Activated CD4-positive, CD25-positive, alpha-beta regulatory T cell treated with anti-CD3 and anti-CD28 coated beads, Interleukin-2, amount 50 U/mL, for 24 hours (primary cell): ENCODE measurements around the gene RPL36AL.
"Not testable (repeated sequence)": the region's sequence is repeated elsewhere in the genome, so short reads cannot be mapped to it uniquely, and the experiment has no call there.

Experiments
- ATAC-seq, 2 donors: fragments of 150-1000 bp; cut with Tn5 transposase; one replicate each; pipeline ENCODE4 v1.10.0; 2021; ENCODE audit warnings: mild to moderate bottlenecking in 1 of 2, moderate library complexity in 1 of 2

The RPL36AL gene

DNA sequence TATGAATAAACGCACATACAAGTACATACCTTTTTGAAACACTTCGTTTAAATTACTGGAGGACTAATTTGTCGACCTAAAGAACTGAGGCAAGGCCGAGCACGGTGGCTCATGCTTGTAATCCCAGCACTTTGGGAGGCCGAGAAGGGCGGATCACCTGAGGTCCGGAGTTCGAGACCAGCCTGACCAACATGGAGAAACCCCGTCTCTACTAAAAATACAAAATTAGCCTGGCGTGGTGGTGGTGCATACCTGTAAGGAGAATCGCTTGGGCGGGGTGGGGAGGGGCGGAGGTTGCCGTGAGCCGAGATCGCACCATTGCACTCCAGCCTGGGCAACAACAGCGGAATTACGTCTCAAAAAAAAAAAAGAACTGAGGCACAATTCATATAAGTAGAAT, 1.2 kb downstream of the RPL36AL start:
- ATAC-seq, result not testable (repeated sequence)

DNA sequence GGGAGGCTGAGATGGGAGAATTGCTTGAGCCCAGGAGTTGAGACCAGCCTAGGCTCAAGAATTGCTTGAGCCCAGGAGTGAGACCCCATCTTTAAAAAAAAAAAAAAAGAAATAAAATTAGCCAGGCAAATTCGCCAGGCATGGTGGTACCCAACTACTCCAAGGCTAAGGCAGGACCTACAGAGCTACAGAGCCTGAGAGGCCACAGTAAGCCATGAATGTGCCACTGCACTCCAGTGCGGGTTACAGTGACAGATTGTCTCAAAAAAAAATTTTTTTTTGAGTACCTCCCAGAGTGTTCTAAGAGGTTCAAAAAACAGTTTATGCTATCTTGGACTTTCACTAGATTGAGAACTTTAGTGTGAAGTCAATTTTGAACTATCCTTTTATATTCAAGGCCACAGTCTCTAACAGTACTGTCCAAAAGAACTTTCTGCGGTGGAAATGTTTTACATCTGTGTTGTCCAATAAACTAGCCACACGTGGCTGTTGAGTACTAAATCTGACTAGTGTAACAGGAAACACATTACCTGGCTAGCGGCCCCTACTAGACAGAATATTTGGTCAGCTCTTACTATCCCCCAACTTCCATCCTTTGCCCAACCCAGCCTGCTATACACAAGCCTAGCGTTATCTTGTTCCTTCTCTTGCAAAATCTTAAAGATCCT, 2.4 kb downstream of the RPL36AL start:
- ATAC-seq, result no peak

DNA sequence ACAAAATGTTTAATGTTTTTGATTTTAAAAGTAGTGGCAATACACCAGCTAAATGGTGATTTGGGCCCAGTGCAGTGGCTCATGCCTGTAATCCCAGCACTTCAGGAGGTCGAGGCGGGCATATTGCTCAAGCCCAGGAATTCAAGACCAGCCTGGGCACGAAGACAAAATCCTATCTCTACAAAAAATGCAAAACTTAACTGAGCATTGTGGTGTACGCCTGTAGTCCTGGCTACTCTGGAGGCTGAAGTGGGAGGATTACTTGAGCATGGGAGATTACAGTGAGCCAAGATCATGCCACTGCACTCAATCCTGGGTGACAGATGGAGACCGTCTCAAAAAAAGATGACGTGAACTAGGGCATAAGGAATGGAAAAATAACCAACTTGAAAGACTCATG, 4.7 kb downstream of the RPL36AL start:
- ATAC-seq, result no peak

DNA sequence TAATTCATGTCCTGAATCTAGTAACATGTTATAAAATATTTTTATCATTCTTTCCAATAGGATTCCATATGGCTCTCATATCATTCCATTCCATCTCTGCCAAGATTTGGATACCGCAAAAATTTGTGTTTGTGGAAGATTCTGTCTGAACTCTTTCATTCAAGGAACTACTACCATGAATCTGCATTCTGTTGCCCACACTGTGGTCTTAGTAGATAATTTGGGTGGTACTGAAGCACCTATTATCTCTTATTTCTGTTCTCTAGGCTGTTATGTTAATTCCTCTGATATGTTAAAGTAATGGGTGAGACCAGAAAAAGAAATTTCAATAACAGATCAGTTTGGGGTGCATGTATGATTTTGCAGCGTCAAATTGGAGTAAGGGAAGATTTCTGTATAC, 6.2 kb downstream of the RPL36AL start:
- no peak for ATAC-seq

DNA sequence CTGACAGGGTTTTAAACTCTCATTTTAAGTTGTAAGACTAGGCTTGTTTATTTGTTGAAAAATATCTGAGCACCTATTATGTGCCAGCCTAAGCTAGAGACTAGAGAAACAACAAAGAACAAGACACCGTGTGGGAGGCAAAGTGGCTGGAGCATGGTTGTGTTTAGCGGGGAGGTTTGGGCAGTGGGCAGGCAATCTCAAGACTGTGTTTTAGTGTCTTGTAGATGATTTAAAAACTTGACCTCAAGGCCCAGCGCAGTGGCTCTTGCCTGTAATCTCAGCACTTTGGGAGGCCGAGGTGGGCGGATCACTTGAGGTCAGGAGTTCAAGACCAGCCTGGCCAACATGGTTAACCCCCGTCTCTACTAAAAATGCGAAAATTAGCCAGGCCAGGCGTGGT, 7.8 kb downstream of the RPL36AL start:
- no peak for ATAC-seq

DNA sequence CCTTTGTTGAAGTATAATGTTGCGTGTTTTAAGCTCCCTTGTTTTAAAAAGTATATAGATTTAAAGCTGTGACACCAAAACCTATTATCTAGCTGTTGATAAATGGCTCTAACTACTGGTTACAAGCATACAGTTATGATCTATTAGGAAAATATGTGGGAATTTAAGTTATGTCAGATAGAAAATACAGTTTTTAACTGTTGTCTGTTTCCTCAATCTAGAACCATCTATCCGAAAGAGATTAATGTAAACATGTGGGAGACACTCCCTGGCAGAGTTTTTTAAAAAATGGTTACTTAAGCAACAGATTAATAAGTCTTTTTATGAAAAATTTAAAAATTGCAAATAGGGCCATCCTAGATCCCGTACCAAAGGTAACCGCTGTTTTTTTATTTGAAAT, 8.2 kb downstream of the RPL36AL start:
- no peak for ATAC-seq

DNA sequence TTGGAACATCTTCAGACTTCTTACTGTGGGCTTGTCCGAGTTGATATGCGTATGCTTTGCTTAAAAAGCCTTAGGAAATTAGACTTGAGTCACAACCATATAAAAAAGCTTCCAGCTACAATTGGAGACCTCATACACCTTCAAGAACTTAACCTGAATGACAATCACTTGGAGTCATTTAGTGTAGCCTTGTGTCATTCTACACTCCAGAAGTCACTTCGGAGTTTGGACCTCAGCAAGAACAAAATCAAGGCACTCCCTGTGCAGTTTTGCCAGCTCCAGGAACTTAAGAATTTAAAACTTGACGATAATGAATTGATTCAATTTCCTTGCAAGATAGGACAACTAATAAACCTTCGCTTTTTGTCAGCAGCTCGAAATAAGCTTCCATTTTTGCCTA, 12.8 kb downstream of the RPL36AL start:
- ATAC-seq, result no peak

DNA sequence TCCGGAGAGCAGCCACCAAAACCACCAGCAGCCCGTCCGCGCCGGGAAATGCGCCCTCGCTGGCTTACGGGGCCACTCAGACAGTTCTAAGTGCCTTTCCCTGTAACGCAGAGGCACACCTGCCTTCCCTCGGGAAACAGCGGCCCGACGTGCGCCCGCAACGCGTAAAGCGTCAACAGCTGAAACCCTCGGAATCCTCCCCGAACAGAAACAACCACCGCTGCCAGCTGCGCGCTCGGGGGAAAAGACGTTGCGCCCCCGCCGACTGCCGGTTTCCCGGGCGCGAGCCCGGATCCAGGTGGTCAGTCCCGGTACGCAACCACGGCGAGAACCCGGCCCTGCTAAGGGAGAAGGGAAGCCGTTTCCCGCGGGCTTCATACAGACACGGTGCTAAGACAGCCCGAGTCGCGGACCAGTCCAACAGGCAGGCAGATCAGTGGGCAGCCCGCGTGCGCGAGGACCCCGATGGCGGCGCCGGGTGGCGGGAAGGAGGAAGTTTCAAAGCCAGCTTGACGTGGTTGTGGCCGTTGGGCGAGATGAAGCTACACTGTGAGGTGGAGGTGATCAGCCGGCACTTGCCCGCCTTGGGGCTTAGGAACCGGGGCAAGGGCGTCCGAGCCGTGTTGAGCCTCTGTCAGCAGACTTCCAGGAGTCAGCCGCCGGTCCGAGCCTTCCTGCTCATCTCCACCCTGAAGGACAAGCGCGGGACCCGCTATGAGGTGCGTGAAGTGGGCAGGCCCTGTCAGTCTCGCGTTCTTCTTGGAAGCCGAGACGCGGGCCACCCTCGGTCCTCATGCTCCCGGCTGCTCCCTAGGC, 21.7 kb downstream of the RPL36AL start, which contains the start of gene LRR1:
Gene LRR1 (plus strand): TSS at position 456 of the 816 bp plus-strand sequence. CDS start 81 bp downstream, at position 537.
- ATAC-seq, result peak; percentile 84 to 86

DNA sequence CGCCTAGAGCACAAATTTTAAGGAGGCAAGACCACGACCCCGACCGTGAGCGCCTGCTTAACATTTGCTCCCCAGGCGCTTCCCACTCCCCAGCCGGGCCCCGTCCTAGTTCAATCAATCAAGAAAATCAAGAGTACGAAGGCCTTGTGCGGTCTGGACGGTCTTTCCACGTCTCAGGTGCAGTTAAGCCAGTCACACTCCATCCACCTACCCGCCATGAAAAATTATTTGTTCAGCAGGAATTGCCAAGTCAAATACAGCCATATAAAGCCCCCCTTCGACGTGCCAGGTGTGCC, 22.3 kb downstream of the RPL36AL start:
- peak in 1 of 2 donors; percentile 2 for ATAC-seq

DNA sequence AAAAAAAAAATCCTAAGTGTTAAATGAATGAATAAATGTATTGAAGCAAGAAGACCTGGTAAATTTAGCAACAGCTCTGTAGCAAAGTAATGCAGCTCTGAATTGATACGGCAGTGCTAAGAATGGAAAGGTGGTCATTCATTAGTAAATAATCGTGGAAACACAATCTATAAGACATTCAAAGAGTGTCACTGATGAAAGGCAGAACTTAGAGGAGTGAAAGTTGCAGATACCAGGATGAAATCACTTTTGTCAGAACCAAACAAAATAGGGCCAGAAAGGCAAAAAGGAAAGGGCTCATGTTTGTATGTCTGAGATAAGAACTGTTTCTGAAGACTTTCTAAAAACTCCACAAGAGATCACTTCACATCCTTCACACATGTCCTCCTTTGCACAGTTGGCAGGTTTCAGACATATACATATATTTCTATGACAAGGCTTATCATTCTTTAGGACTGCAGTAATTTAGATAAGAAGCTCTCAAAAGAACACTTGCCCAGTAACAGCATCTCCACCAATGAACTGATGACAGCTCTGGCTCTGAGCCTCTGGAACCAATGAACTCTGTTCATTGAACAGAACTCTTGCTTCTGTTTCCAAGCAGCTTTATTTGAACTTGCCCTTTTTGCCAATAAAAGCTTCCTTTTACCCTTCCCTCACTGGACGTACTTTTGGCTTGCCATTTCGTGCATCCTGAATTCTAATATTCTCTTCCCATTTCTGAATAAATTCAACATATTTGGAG, 25.9 kb downstream of the RPL36AL start:
- ATAC-seq, result no peak

DNA sequence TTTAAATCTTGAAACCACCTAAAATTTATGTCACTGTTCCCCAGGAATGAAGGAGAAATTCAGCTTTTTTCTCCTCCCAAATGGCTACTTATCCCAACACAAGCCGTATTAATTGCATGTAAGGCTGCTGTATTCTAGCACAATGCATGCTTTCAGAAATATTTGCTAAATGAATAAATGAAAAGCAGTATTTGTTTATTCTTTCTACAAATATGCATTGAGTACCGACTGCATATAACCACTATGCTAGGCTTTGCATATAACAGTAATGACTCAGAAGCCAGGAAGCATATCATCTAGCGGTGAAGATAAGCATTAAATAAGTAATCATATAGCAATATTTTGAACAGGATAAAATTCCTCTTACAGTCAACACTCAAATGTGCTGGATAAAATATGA, 27.4 kb downstream of the RPL36AL start:
- ATAC-seq, result no peak

DNA sequence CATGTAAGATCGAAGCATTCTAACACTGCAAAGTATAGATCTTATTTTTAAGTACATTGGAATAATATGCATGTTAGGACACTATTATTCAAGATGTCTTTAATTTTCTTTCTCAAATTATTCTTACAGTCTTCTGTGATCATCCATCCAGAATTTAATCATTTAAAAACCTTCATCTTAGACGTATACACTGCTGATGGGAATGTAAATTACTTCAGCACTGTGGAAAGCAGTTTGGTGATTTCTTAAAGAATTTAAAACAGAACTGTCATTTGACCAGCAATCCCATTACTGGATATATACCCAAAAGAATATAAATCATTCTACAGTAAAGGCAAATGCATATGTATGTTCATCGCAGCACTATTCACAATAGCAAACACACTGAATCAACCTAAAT, 31.0 kb downstream of the RPL36AL start:
- ATAC-seq, result no peak

DNA sequence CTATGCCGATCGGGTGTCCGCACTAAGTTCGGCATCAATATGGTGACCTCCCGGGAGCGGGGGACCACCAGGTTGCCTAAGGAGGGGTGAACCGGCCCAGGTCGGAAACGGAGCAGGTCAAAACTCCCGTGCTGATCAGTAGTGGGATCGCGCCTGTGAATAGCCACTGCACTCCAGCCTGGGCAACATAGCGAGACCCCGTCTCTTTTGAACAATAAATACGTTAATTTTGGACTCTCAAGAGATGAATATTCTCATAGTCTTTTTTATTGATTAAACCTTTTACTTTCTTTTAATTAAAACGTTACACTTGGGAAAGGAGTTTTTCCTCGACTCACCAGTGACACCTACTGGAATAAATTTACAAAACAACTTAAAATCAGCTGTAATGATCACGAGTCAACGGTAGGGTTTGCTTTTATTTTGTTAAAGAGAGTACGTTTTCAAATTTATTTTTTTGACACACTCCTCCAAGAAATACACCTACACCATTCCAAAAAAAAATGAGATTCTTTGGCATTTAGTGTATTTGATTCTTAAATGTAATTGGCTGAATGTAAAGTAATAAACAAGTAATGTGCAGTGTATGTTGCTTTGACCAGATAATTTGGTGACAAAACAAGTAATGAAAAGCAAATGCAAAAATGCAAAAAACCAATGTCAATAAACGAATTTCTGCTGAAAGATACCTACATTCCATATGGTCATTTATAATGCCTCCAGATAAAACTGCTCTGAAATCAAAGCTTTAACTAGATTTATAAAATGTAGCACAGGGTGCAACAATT, 33.6 kb downstream of the RPL36AL start:
- peak in 1 of 2 donors; percentile 36 for ATAC-seq

DNA sequence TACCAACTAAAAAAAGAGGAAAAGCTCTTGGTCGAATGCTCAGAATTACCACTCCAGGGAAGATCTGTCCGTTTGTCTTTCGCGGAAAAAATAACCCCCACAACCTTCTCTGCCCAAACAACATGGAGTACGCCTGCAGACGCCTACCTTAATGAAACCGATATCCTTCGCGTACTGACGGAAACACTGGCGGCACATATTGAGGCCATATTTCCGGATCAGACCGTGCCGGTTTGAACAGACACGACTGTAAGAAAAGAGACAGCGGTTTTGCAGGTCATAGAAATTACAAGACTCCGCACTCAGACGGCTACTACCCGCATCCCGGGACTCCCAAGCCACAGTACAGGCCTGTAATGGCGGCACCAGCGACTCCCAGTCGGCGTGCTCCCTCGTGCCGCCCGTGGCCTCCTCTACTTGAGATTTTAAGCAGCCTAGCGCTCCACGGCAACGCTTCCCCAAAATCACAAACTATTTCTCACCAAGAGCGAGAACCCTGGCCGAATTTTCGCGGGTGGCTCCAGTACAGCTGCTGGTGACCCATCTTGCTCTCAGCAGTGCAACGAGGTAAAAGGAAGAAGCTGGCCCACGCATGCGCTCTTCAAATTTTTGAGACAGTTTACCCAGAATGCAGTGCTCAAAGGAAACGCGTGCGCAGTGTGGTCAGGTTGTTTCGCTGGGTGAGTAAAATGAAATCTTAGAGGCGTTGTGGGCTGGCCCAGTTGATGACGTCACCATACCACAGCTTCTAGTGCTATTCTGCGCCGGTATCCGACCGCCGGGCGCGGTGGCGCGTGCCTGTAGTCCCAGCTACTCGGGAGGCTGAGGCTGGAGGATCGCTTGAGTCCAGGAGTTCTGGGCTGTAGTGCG, 34.4 kb downstream of the RPL36AL start, which contains the start of gene RPS29:
Gene RPS29 (minus strand): TSS at position 578 of the 870 bp plus-strand sequence. CDS start 34 bp downstream, at position 544.
- ATAC-seq, result peak; percentile 87

DNA sequence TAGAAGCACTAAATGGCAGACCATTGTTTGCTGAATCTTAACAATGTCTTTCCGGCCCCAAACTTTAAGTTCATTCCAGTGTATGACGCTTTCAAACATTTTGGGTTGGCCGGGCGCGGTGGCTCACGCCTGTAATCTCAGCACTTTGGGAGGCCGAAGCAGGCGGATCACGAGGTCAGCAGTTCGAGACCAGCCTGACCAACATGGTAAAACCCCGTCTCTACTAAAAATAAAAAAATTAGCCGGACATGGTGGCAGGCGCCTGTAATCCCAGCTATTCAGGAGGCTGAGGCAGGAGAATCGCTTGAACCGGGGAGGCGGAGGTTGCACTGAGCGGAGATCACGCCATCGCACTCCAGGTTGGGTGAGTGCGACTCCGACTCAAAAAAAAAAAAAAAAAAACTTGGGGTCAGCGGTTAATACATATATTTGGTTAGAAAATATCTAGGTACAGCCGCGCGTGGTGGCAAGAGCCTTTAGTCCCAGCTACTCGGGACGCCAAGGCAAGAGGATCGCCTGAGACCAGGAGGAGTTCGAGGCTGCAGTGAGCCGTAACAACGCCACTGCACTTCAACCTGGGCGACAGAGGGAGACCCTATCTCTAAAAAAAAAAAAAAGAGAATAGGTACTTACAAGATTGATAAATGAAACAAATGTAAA, 35.3 kb downstream of the RPL36AL start:
- ATAC-seq, result not testable (repeated sequence)

DNA sequence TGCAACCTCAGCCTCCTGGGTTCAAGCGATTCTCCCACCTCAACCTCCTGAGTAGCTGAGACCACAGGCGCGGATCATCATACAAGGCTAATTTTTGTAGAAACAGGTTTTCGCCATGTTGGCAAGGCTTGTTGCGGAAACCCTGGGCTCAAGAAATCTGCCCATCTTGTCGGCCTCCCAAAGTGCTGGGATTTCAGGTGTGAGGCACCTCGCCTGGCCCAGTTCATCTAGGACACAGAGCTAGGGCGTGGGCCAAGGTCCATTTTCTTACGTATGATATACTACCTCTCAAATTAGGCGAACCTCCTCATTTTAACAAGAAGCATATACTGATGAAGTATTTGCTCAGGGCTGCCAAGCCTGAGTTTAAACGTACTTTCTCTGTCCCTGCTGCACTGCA, 36.4 kb downstream of the RPL36AL start:
- no peak for ATAC-seq

DNA sequence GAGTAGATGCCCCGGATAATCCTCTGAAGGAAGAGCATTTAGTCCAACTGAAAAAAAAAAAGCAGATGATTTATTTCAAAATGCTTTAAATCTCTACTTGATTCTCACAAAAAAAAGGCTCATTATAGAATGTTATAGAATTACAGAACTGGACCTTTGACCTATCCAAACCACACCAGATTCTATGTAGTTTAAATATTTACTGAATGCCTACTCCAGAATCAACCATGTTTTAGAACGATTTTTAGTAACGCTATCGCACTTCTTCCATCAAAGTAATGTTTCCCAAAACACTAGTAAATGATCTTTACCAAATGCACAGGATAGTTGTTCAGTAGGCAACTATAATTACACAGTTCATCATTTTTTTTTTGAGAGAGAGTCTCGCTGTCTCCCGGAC, 36.8 kb downstream of the RPL36AL start:
- no peak for ATAC-seq

DNA sequence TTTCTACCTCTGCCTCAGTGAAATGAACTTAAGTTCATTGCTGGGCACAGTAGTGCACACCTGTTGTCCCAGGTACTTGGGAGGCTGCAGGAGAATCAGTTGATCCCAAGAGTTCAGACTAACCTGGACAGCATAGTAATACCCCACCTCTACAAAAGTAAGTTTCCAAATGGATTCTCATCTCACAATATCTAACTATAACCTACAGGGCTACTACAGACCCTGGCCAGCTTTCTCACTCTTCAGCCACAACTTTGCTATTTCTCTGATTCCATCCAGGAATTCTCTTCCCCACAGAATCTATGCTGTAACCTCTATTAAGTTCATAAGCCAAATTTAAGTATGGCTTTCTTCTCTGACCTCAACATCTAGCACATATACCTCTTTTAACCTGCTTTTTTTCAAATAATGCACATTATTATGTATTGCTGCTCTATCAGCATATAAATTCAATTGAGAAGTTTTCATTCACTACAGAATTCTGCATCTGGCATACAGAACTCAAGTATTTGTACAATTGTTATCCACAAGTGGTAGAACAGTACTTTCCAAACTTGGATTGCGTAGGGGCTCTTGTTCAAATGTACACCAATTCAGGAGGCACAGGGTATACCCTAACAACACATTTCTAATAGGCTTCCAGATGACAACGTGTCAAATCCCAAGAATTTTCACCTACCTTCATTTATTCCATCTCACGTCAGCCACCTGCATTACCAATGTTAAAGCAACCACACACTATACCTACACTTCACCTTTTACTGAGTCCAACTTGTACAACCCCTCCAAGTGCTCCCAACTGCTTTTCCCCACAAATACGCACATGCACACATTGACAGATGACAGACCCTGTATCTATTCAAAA, 38.1 kb downstream of the RPL36AL start:
- no peak for ATAC-seq

DNA sequence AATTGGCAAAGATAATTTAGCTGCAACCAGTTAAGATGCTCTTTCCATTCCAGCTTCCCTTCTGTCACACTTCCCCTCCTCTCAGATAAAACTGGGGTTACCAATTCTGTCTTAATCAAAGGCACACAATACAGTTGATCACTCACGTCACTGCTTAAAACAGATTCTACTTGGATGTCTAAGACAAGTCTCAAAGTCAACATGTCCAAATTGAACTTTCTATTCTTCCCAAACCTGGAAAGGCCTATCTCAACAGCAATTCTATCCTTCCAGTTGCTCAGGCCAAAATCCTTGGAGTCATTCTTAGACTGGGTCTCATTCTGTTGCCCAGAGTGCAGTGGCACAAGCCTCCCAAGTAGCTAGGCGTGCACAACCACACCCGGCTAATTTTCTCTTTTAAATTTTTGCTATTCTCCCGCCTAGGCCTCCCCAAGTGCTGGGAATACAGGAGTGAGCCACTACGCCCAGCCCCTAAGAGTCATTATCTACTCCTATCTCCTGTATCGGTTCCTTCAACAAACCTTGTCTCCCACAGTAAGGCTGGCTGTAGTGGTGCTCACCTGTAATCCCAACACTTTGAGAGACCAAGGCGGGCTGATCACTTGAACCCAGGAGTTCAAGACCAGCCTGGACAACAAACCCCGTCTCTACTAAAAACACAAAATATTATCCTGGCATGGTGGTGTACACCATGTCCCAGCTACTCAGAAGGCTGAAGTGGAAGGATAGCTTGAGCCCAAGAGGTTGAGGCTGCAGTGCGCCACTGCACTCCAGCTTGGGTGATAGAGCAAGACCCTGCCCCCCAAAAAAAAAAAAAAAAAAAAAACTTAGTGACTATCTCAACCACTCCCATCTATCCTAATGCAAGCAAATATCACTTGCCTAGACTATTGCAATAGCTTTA, 39.0 kb downstream of the RPL36AL start:
- ATAC-seq, result no peak
